Esophagus muscularis mucosa (tissue), 4 donors: Measurements from ENCODE around the gene ITPRID2. TPM values are rescaled to one million over a fixed set of nuclear protein-coding genes. Genes with fewer than 3 reads are reported as not detected.

Experiments used
- DNase-seq: peaks from one replicate; pipeline ENCODE4 v3.0.0-alpha.2; 2017; ENCODE audit errors: extremely low spot score
- H3K27ac ChIP-seq, 4 donors: fragments of 200-600 bp; sonication (generic); replicated peaks in 1 of 4; 1 replicate in 3 of 4; 2 replicates in 1 of 4; pipeline ENCODE4 v1.5.1; 2016 to 2019; ENCODE audit warnings: mild to moderate bottlenecking in 1 of 4
- H3K27me3 ChIP-seq, 4 donors: fragments of 200-600 bp; sonication (generic); one replicate each; pipeline versions ENCODE4 v1.5.1 to v1.6.0; 2016 to 2019
- H3K36me3 ChIP-seq, 4 donors: fragments of 200-600 bp; sonication (generic); one replicate each; pipeline ENCODE4 v1.5.1; 2016 to 2019
- H3K4me1 ChIP-seq, 4 donors: fragments of 200-600 bp; sonication (generic); one replicate each; pipeline ENCODE4 v1.5.1; 2016 to 2019
- H3K4me3 ChIP-seq, 4 donors: fragments of 200-600 bp; sonication (generic); 1 replicate in 2 of 4; 2 replicates in 2 of 4; pipeline ENCODE4 v1.5.1; 2016 to 2019; ENCODE audit warnings: mild to moderate bottlenecking in 4 of 4, moderate library complexity in 1 of 4
- H3K9me3 ChIP-seq, 4 donors: fragments of 200-600 bp; sonication (generic); 1 replicate in 3 of 4; 2 replicates in 1 of 4; pipeline ENCODE4 v1.5.1; 2016 to 2019
- EP300 ChIP-seq: sonication (generic); formaldehyde crosslinking; IDR thresholded peaks from one replicate; pipeline ENCODE4 v1.6.1; 2017; ENCODE audit warnings: antibody characterized with exemption
- POLR2A ChIP-seq: fragments of 450-650 bp; IDR thresholded peaks from one replicate; pipeline ENCODE4 v1.6.1; 2017; ENCODE audit warnings: antibody characterized with exemption, moderate library complexity, mild to moderate bottlenecking, low read depth
- POLR2AphosphoS5 ChIP-seq, 2 donors: sonication (generic); formaldehyde crosslinking; IDR thresholded peaks; one replicate each; pipeline ENCODE4 v1.6.1; 2017; ENCODE audit warnings: antibody characterized with exemption in 2 of 2
- WGBS: methylation state at CpG from one replicate; pipeline ENCODE4 v1.1.5; 2018; 5-methylcytosine and 5-hydroxymethylcytosine counted together
- intact Hi-C: fragments of 100-400 bp; cut with DNase I; formaldehyde crosslinking; loops from one replicate; pipeline ENCODE4 v1.15.1; 2023
- total RNA-seq, 4 donors: library from RNA; depleted of rRNA; stranded (reverse); fragments of >200 nt; gene quantifications; one replicate each; pipeline versions ENCODE4 v1.1.0 to v1.2.1, GENCODE V29; 2016
- TF ChIP-seq, protein P1 (sequence below), 3 experiments: fragments of 200-600 bp in 2 of 3; fragments of 450-650 bp in 1 of 3; sonication (generic) in 2 of 3; IDR thresholded peaks; one replicate each; pipeline ENCODE4 v1.5.1; 2017 to 2019; ENCODE audit warnings: antibody characterized with exemption in 3 of 3, mild to moderate bottlenecking in 2 of 3, moderate library complexity in 1 of 3

ITPRID2 gene
- total RNA-seq, 4 donors from 2014 or later = 98.6 to 113 (median 103) TPM

DNA sequence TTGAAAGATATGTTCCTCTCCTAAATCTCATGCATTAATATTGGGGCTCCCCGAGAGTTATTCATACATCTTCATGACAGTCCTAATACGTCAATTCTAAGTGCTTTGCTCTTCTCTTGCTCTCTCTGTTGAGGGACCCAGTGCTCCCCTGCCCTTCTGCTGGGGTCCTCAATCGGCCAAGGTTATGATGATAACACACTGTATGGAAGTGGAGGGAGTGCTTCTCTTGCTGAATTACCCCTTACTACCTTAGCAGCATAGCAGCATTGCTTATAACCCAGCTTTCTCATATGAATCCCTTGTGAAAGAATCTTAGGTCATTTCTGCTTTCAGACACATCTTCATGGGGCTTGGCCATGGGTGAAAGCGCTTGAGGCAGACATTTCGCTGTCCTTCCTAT, 43.2 kb downstream of the ITPRID2 start:
- H3K27ac ChIP-seq = no peak overlapping the region

DNA sequence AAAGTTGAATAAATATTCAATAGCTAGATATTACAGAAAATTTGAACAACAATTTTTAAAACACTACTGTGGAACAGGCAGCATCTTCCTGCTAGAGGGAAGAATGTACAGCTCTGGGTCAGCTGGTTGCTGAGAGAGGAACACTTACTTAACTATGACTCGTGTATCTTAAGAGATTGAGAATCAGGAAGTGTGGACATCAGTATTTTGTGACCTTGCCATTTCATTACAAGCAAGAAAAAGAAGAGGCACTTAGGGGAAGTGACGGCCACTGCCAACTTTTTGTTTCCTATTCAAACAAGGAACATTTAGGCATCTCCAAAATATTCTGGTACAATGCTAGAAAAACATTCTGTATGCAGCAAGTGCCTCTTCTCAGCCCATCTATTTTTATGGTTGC, 45.9 kb downstream of the ITPRID2 start:
- H3K36me3 ChIP-seq = no peaks in the 10 kb centered on the region
- 39% methylated on average over 2 of the region's 2 CpGs for WGBS
- H3K27me3 ChIP-seq = no peaks in the 10 kb centered on the region
- no peak overlapping the region for H3K4me3 ChIP-seq
- H3K4me1 ChIP-seq = peaks cover 0 to 5% (median 0%) of the 10 kb centered on the region in 4 donors
- TF ChIP-seq, protein P1, sequence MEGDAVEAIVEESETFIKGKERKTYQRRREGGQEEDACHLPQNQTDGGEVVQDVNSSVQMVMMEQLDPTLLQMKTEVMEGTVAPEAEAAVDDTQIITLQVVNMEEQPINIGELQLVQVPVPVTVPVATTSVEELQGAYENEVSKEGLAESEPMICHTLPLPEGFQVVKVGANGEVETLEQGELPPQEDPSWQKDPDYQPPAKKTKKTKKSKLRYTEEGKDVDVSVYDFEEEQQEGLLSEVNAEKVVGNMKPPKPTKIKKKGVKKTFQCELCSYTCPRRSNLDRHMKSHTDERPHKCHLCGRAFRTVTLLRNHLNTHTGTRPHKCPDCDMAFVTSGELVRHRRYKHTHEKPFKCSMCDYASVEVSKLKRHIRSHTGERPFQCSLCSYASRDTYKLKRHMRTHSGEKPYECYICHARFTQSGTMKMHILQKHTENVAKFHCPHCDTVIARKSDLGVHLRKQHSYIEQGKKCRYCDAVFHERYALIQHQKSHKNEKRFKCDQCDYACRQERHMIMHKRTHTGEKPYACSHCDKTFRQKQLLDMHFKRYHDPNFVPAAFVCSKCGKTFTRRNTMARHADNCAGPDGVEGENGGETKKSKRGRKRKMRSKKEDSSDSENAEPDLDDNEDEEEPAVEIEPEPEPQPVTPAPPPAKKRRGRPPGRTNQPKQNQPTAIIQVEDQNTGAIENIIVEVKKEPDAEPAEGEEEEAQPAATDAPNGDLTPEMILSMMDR (IDR thresholded peaks at IDR 0.05) = no peak
- TF ChIP-seq POLR2AphosphoS5 (IDR thresholded peaks at IDR 0.05) (no peak), POLR2A (no peak), EP300 (no peak)
- no peak for DNase-seq
- H3K9me3 ChIP-seq = no peaks in the 10 kb centered on the region
- no peak overlapping the region for H3K27ac ChIP-seq
- intact Hi-C loops = no loop called here

More for the DNA sequence above, 43.2 kb downstream of the ITPRID2 start:
- peaks cover 0 to 5% (median 0%) of the 10 kb centered on the region in 4 donors for H3K4me1 ChIP-seq
- no peaks in the 10 kb centered on the region for H3K27me3 ChIP-seq
- TF ChIP-seq EP300 = no peak
- TF ChIP-seq, protein P1 (IDR thresholded peaks at IDR 0.05) = no peak
- TF ChIP-seq POLR2A = no peak
- no peak for TF ChIP-seq POLR2AphosphoS5 (IDR thresholded peaks at IDR 0.05)
- H3K36me3 ChIP-seq = peaks cover 0 to 14% (median 3%) of the 10 kb centered on the region in 4 donors
- 86% methylated on average over 5 of the region's 5 CpGs for WGBS
- DNase-seq = no peak
- H3K9me3 ChIP-seq = no peaks in the 10 kb centered on the region
- H3K4me3 ChIP-seq = no peak overlapping the region
- intact Hi-C loops = no loop called here

DNA sequence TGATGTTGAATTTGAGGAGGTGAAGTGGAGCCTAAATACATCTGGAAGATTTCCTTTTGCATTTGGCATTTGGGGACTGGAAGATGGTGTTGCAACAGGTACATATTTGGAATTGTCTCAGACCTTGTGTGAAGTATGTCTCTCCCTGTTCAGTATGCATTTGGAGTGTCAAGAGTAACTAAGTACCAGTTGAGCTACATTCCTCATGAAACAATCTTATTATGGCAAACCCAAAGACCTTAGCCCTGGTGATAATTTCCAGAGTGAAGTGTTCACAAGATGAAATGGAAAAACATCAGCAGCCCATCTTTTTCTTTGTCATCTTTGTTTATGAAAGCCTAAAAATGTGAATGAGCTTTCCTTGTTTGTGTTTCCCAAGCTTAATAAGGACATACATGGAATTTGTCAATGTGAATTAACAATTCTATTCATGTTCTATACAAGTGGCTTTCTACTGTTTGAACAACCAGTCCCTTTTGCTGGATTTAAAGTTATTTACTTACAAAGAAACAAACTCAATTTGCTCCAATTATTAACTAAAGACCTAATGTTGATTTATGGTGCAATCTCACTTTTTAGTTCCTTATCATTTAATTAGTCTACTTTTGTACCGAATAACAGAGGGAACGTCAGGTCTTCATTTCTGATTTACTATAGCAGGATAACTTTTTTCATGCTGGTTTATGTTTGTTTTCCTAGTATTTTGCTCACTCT, 52.0 kb downstream of the ITPRID2 start:
- no peak for TF ChIP-seq EP300
- no peak for TF ChIP-seq POLR2AphosphoS5 (IDR thresholded peaks at IDR 0.05)
- TF ChIP-seq, protein P1 (IDR thresholded peaks at IDR 0.05) = no peak
- no peak for TF ChIP-seq POLR2A
- no peak overlapping the region for H3K27ac ChIP-seq
- H3K27me3 ChIP-seq = no peaks in the 10 kb centered on the region
- no peaks in the 10 kb centered on the region for H3K9me3 ChIP-seq
- no peak overlapping the region for H3K4me3 ChIP-seq
- intact Hi-C loops = no loop called here
- 96% methylated on average over 2 of the region's 2 CpGs for WGBS
- no peaks in the 10 kb centered on the region for H3K4me1 ChIP-seq
- DNase-seq = no peak
- no peaks in the 10 kb centered on the region for H3K36me3 ChIP-seq

DNA sequence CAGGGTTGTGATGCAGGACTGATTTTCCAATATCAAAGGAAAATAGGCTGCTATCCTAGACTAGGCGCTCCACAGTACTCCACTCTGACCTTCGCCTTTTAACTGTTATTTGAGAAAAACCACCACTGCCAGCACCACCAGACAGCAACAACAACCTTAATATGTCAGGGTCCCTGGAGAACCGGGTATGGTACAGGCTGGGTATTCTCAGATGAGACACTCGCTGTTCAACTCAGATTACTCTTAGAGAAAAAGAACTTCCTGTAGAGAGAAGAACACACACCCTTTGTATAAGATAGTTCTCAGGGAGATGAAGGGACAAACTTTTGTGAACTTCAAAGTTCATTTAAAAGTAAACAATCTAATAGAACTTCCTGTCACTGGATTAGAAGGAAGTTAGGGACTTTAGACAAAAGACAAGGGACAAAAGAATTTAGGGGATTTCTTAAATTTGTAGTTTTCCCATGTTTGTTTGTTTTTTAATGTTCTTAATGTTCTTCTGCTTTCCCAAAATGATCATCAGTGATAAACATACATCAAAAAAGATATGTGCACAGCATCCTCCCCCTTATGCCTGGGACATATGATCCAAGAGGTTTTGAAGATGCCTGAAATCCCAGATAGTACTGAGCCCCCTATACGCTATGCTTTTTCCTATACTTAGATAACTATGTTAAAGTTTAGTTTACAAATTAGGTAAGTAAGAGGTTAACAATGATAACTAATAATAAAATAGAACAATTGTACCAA, 52.8 kb downstream of the ITPRID2 start:
- TF ChIP-seq POLR2A (no peak), POLR2AphosphoS5 (IDR thresholded peaks at IDR 0.05) (no peak), EP300 (no peak)
- TF ChIP-seq, protein P1 (IDR thresholded peaks at IDR 0.05) = no peak

More for the DNA sequence above, 52.8 kb downstream of the ITPRID2 start:
- H3K27ac ChIP-seq = no peak overlapping the region
- DNase-seq = no peak
- no peak overlapping the region for H3K4me3 ChIP-seq
- H3K9me3 ChIP-seq = no peaks in the 10 kb centered on the region
- H3K4me1 ChIP-seq = no peaks in the 10 kb centered on the region
- WGBS = 80% methylated on average over 5 of the region's 5 CpGs
- H3K36me3 ChIP-seq = no peaks in the 10 kb centered on the region
- no peaks in the 10 kb centered on the region for H3K27me3 ChIP-seq
- intact Hi-C loops = no loop called here
